Measurements from ENCODE around the gene ARHGAP28. TPM values are rescaled to one million over a fixed set of nuclear protein-coding genes. Genes with fewer than 3 reads are reported as not detected.

The ARHGAP28 gene
- total RNA-seq, 3 donors from 2014 or later (not counting 1 experiment from before 2014, with no cell fraction given): not detected

DNA sequence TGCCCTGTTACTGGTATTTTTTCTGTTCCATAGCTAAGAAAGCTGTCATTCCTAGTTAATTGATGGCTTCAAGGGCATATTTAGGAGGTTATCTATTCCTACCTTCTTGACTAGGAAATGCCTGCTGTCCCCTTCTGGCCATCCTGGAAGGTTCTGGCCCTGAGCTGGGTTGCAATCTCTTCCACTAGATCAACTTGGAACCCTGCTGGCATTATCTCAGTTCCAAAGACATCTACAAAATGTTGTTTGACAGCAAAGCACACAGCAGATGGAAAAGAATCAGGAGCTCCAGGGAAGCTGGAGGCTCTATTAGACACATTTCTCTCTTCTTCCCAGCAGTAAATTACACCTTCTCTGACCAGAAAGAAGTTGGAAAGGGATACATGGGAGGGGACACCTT lies 192.1 kb downstream of the ARHGAP28 start:
- ATAC-seq (no peak), DNase-seq (no peak)
- H3K36me3 Mint-ChIP-seq: no peaks in the 10 kb centered on the region
- TF ChIP-seq, protein P1, sequence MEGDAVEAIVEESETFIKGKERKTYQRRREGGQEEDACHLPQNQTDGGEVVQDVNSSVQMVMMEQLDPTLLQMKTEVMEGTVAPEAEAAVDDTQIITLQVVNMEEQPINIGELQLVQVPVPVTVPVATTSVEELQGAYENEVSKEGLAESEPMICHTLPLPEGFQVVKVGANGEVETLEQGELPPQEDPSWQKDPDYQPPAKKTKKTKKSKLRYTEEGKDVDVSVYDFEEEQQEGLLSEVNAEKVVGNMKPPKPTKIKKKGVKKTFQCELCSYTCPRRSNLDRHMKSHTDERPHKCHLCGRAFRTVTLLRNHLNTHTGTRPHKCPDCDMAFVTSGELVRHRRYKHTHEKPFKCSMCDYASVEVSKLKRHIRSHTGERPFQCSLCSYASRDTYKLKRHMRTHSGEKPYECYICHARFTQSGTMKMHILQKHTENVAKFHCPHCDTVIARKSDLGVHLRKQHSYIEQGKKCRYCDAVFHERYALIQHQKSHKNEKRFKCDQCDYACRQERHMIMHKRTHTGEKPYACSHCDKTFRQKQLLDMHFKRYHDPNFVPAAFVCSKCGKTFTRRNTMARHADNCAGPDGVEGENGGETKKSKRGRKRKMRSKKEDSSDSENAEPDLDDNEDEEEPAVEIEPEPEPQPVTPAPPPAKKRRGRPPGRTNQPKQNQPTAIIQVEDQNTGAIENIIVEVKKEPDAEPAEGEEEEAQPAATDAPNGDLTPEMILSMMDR (IDR thresholded peaks at IDR 0.05): no peak
- no peak overlapping the region for H3K4me3 ChIP-seq (ENCODE audit: low read length)
- H3K4me3 Mint-ChIP-seq: no peak overlapping the region
- H3K27me3 Mint-ChIP-seq (ENCODE audit: low read depth in 2 of 2): no peaks in the 10 kb centered on the region
- peaks cover 4% of the 10 kb centered on the region for H3K9me3 ChIP-seq (ENCODE audit: control insufficient read depth, insufficient read depth, low read length)
- no peaks in the 10 kb centered on the region for H3K4me1 ChIP-seq (ENCODE audit: control insufficient read depth, insufficient read depth, low read length)
- no peaks in the 10 kb centered on the region for H3K4me1 Mint-ChIP-seq
- no peak overlapping the region for H3K27ac Mint-ChIP-seq
- peaks cover 3 to 7% of the 10 kb centered on the region in 2 donors for H3K9me3 Mint-ChIP-seq
- H3K36me3 ChIP-seq (ENCODE audit: control insufficient read depth, insufficient read depth, low read length): no peaks in the 10 kb centered on the region
- no peak overlapping the region for H3K27ac ChIP-seq (ENCODE audit: low read length)
- no peaks in the 10 kb centered on the region for H3K27me3 ChIP-seq (ENCODE audit: control insufficient read depth, insufficient read depth, low read length)
- intact Hi-C loops (cut with micrococcal nuclease): no loop called here

DNA sequence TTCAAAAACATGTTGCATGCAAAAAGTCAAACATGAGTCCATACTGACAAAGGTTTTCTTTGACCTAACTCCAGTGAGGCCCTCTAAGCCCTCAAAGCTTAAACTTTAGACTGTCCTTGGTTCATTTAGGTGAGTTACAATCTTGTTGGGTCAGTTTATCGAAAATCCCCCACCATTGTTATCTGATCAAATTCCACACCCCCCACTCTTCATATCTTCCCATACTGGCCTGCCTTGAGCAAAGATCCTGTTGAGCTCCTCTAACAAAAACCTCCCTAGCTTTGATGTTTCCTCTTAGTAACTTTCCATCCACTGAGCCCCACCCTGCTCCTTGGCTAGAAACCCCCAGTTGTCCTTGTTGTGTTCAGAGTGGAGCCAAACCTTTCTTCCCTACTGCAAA lies 193.7 kb downstream of the ARHGAP28 start:
- WGBS (ENCODE audit: insufficient coverage): 85% methylated on average over 1 of the region's 1 CpG
- no peaks in the 10 kb centered on the region for H3K27me3 Mint-ChIP-seq (ENCODE audit: low read depth in 2 of 2)
- H3K4me1 ChIP-seq (ENCODE audit: control insufficient read depth, insufficient read depth, low read length): no peaks in the 10 kb centered on the region
- peaks cover 4% of the 10 kb centered on the region for H3K9me3 ChIP-seq (ENCODE audit: control insufficient read depth, insufficient read depth, low read length)
- no peaks in the 10 kb centered on the region for H3K27me3 ChIP-seq (ENCODE audit: control insufficient read depth, insufficient read depth, low read length)
- ATAC-seq (no peak), DNase-seq (no peak)
- no peak overlapping the region for H3K4me3 Mint-ChIP-seq
- H3K27ac ChIP-seq (ENCODE audit: low read length): no peak overlapping the region
- no peaks in the 10 kb centered on the region for H3K4me1 Mint-ChIP-seq
- TF ChIP-seq, protein P1 (IDR thresholded peaks at IDR 0.05): no peak
- no peak overlapping the region for H3K27ac Mint-ChIP-seq
- H3K9me3 Mint-ChIP-seq: peaks cover 3 to 7% of the 10 kb centered on the region in 2 donors
- no peaks in the 10 kb centered on the region for H3K36me3 Mint-ChIP-seq
- intact Hi-C loops (cut with micrococcal nuclease): no loop called here
- no peaks in the 10 kb centered on the region for H3K36me3 ChIP-seq (ENCODE audit: control insufficient read depth, insufficient read depth, low read length)
- H3K4me3 ChIP-seq (ENCODE audit: low read length): no peak overlapping the region

DNA sequence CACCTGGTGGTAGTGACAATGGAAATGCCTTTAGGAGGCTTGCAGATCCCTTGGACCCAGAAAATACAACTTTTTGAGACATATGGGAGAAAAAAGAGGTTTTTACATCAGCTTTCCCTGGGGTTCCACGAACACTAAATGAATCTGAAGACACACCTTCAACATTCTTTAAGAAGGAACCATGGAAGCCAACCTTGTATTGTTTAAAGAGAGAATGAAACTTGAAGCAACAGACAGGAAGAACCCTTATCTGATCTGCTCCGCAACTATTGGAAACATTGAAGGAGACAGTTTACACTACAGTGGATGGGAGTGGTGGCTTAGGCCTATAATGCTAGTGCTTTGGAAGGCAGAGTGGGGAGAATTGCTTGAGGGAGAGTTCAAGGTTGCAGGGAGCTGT lies 197.6 kb downstream of the ARHGAP28 start:
- Mint-ChIP-seq H3K36me3 (no peaks in the 10 kb centered on the region), H3K27me3 (ENCODE audit: low read depth in 2 of 2) (no peaks in the 10 kb centered on the region), H3K4me1 (no peaks in the 10 kb centered on the region), H3K9me3 (peaks cover 0 to 2% of the 10 kb centered on the region in 2 donors), H3K4me3 (no peak overlapping the region), H3K27ac (no peak overlapping the region)
- intact Hi-C loops (cut with micrococcal nuclease): no loop called here
- Histone ChIP-seq H3K27me3 (ENCODE audit: control insufficient read depth, insufficient read depth, low read length) (no peaks in the 10 kb centered on the region), H3K4me1 (ENCODE audit: control insufficient read depth, insufficient read depth, low read length) (no peaks in the 10 kb centered on the region), H3K27ac (ENCODE audit: low read length) (no peak overlapping the region), H3K4me3 (ENCODE audit: low read length) (no peak overlapping the region), H3K36me3 (ENCODE audit: control insufficient read depth, insufficient read depth, low read length) (no peaks in the 10 kb centered on the region), H3K9me3 (ENCODE audit: control insufficient read depth, insufficient read depth, low read length) (no peaks in the 10 kb centered on the region)
- TF ChIP-seq, protein P1 (IDR thresholded peaks at IDR 0.05): no peak
- DNase-seq (no peak), ATAC-seq (no peak)
- 87% methylated on average over 1 of the region's 2 CpGs for WGBS (ENCODE audit: insufficient coverage)

DNA sequence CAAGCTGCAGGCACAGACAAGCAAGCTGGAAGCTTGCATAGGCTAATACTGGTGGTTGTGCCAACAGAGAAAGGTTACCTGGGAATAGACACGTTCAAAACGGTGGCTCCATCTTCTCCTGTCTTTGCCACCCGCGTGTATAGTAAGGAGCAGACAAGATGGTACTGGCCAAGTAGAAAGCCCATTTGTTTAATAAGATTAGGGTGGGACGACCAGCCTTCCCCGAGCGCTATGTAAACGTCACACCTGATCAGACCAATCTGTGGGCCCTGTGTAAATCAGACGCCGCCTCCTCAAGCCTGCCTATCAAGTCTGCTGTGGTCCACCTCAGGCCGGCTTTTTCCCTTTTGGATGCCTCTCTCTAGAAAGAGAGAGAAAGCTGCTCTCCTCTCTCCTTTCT lies 198.8 kb downstream of the ARHGAP28 start:
- 85% methylated on average over 11 of the region's 11 CpGs for WGBS (ENCODE audit: insufficient coverage)
- no peaks in the 10 kb centered on the region for H3K27me3 ChIP-seq (ENCODE audit: control insufficient read depth, insufficient read depth, low read length)
- Mint-ChIP-seq H3K27me3 (ENCODE audit: low read depth in 2 of 2) (no peaks in the 10 kb centered on the region), H3K9me3 (peaks cover 0 to 2% of the 10 kb centered on the region in 2 donors), H3K4me1 (no peaks in the 10 kb centered on the region), H3K4me3 (no peak overlapping the region), H3K36me3 (no peaks in the 10 kb centered on the region), H3K27ac (no peak overlapping the region)
- intact Hi-C loops (cut with micrococcal nuclease): no loop called here
- no peak overlapping the region for H3K27ac ChIP-seq (ENCODE audit: low read length)
- ATAC-seq (no peak), DNase-seq (no peak)
- no peaks in the 10 kb centered on the region for H3K4me1 ChIP-seq (ENCODE audit: control insufficient read depth, insufficient read depth, low read length)
- H3K9me3 ChIP-seq (ENCODE audit: control insufficient read depth, insufficient read depth, low read length): no peaks in the 10 kb centered on the region
- TF ChIP-seq, protein P1 (IDR thresholded peaks at IDR 0.05): no peak
- H3K36me3 ChIP-seq (ENCODE audit: control insufficient read depth, insufficient read depth, low read length): no peaks in the 10 kb centered on the region
- H3K4me3 ChIP-seq (ENCODE audit: low read length): no peak overlapping the region

Data from natural killer cell (primary cell).